Measurements from ENCODE around the gene CYP20A1. TPM values are rescaled to one million over a fixed set of nuclear protein-coding genes. Genes with fewer than 3 reads are reported as not detected.
A peak's percentile ranks its signal among the peaks of the same experiment; 100 is the strongest.
"Not testable (repeated sequence)": the region's sequence is repeated elsewhere in the genome, so short reads cannot be mapped to it uniquely, and the experiment has no call there.

The CYP20A1 gene
- total RNA-seq, 4 donors from 2014 or later: 23.7 to 33.8 (median 29.7) TPM

GRCh38 chr2:203200866-203201265 lies 38.0 kb upstream of the CYP20A1 start:
- intact Hi-C loops (cut with DNase I): no loop called here
- Histone ChIP-seq H3K27me3 (no peaks in the 10 kb centered on the region), H3K4me1 (no peaks in the 10 kb centered on the region), H3K27ac (replicated peaks in 1 of 4) (no peak overlapping the region), H3K9me3 (no peaks in the 10 kb centered on the region), H3K36me3 (peaks cover 27 to 75% (median 59%) of the 10 kb centered on the region in 4 donors), H3K4me3 (no peak overlapping the region)
- no peak for TF ChIP-seq EP300 (IDR thresholded peaks at IDR 0.05)
- DNase-seq (ENCODE audit: extremely low spot score): no peak

DNA sequence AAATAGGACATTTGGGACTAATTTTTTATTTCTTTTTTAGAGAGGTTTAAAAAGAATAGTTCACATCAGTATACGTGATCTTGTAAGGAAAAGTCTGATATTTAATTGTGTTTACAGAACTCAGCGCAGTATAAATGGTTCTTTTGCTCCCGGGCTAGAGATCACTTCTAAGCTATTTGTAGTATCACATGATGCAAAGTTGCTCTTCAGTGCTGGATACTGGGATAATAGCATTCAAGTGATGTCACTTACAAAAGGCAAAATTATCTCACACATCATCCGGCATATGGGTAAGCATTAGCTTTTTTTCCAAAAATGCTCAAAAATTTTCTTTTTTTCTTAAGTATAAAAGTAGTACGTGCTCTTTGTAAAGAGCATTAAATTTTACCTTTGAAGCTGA lies 37.4 kb upstream of the CYP20A1 start:
- no peak overlapping the region for H3K4me3 ChIP-seq
- H3K27me3 ChIP-seq: no peaks in the 10 kb centered on the region
- WGBS: 87% methylated on average over 5 of the region's 5 CpGs
- peaks cover 27 to 75% (median 59%) of the 10 kb centered on the region in 4 donors for H3K36me3 ChIP-seq
- intact Hi-C loops (cut with DNase I): no loop called here
- DNase-seq (ENCODE audit: extremely low spot score): no peak
- H3K9me3 ChIP-seq: no peaks in the 10 kb centered on the region
- H3K27ac ChIP-seq (replicated peaks in 1 of 4): no peak overlapping the region
- no peak for TF ChIP-seq CTCF (IDR thresholded peaks at IDR 0.05)
- TF ChIP-seq EP300 (IDR thresholded peaks at IDR 0.05): no peak
- TF ChIP-seq POLR2A (IDR thresholded peaks at IDR 0.05; ENCODE audit: low read depth): no peak
- no peak for TF ChIP-seq POLR2AphosphoS5 (IDR thresholded peaks at IDR 0.05)
- no peaks in the 10 kb centered on the region for H3K4me1 ChIP-seq

GRCh38 chr2:203209538-203209937 lies 29.3 kb upstream of the CYP20A1 start:
- H3K27me3 ChIP-seq: no peaks in the 10 kb centered on the region
- intact Hi-C loops (cut with DNase I): no loop called here
- H3K4me1 ChIP-seq: no peaks in the 10 kb centered on the region
- 100% methylated on average over 1 of the region's 1 CpG for WGBS
- no peak overlapping the region for H3K27ac ChIP-seq (replicated peaks in 1 of 4)
- DNase-seq (ENCODE audit: extremely low spot score): no peak
- TF ChIP-seq POLR2A (IDR thresholded peaks at IDR 0.05; ENCODE audit: low read depth) (no peak), POLR2AphosphoS5 (IDR thresholded peaks at IDR 0.05) (no peak), EP300 (IDR thresholded peaks at IDR 0.05) (no peak), CTCF (IDR thresholded peaks at IDR 0.05) (no peak)
- H3K36me3 ChIP-seq: peaks cover 0 to 72% (median 40%) of the 10 kb centered on the region in 4 donors
- H3K9me3 ChIP-seq: no peaks in the 10 kb centered on the region
- H3K4me3 ChIP-seq: no peak overlapping the region

DNA sequence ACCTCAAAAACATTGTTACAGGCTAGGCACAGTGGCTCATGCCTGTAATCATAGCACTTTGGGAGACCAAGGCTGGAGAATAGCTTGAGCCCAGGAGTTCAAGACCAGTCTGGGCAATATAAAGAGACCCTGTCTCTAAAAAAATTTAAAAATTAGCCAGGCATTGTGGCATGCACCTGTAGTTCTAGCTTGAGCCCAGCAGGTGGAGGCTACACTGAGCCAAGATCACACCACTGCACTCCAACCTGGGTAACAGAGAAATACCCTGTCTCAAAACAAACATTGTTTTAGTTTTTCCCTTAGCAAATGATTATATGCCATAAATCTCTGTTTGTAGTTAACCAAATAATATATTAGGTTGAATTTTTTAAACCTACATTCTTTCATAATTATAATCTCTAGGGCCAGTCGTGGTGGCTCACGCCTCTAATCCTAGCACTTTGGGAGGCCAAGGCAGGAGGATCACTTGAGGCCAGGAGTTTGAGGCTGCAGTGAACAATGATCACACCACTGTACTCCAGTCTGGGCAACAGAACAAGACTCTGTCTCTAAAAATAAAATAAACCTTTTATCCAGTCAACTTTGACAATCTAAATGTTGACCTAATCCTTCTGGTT lies 13.3 kb upstream of the CYP20A1 start:
- WGBS: 96% methylated on average over 2 of the region's 2 CpGs

DNA sequence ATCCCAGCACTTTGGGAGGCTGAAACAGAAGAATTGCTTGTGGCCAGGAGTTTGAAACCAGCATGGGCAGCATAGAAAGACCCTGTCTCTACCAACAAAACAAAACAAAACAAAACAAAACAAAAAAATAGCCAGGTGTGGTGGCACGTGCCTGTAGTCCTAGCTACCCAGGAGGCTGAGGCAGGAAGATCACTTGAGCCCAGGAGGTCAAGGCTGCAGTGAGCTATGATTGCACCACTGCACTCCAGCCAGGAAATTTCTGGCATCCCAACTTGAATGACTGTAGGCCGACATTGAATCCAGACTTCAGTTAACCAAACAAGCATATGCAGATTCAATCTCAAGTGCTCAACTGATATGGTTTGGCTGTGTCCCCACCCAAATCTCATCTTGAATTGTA lies 9.1 kb upstream of the CYP20A1 start:
- WGBS: 84% methylated on average over 2 of the region's 2 CpGs
- intact Hi-C loops (cut with DNase I): not testable (repeated sequence)

More for the DNA sequence above, 13.3 kb upstream of the CYP20A1 start:
- peaks cover 0 to 11% (median 0%) of the 10 kb centered on the region in 4 donors for H3K36me3 ChIP-seq
- peak; percentile 53 to 65 (median 56) for TF ChIP-seq CTCF (IDR thresholded peaks at IDR 0.05)
- no peak for TF ChIP-seq EP300 (IDR thresholded peaks at IDR 0.05)
- H3K9me3 ChIP-seq: no peaks in the 10 kb centered on the region
- H3K4me1 ChIP-seq: no peaks in the 10 kb centered on the region
- no peak overlapping the region for H3K4me3 ChIP-seq
- DNase-seq (ENCODE audit: extremely low spot score): no peak
- H3K27ac ChIP-seq (replicated peaks in 1 of 4): no peak overlapping the region
- intact Hi-C loops (cut with DNase I): no loop called here
- H3K27me3 ChIP-seq: no peaks in the 10 kb centered on the region

More for the DNA sequence above, 9.1 kb upstream of the CYP20A1 start:
- H3K27ac ChIP-seq (replicated peaks in 1 of 4); H3K36me3 ChIP-seq; H3K4me1 ChIP-seq; H3K27me3 ChIP-seq; H3K9me3 ChIP-seq; DNase-seq (ENCODE audit: extremely low spot score); H3K4me3 ChIP-seq: not testable (repeated sequence)

Measured in esophagus muscularis mucosa (tissue), 4 donors.